Central memory CD8-positive, alpha-beta T cell (primary cell): ENCODE data around the gene LSP1.

Experiments used
- ATAC-seq: fragments of 150-1000 bp; cut with Tn5 transposase; replicated peaks from 2 replicates; pipeline ENCODE4 v1.10.0; 2022; ENCODE audit warnings: mild to moderate bottlenecking, moderate FRiP score, moderate number of reproducible peaks; ENCODE audit not compliant: poor library complexity, severe bottlenecking; ENCODE audit errors: extremely low read depth
- DNase-seq, 2 donors: peaks; one replicate each; pipeline ENCODE4 v3.0.0; 2021; ENCODE audit warnings: low spot score in 2 of 2
- H3K27ac Mint-ChIP-seq: one replicate; pipeline ENCODE4 v1.8.0; 2022; ENCODE audit warnings: low read depth, mild to moderate bottlenecking, moderate library complexity, mixed read lengths
- H3K27me3 Mint-ChIP-seq: one replicate; pipeline ENCODE4 v1.8.0; 2022; ENCODE audit warnings: mixed read lengths
- H3K36me3 Mint-ChIP-seq: one replicate; pipeline ENCODE4 v1.8.0; 2022; ENCODE audit warnings: mild to moderate bottlenecking, moderate library complexity, mixed read lengths; ENCODE audit not compliant: insufficient read depth
- H3K4me1 Mint-ChIP-seq: one replicate; pipeline ENCODE4 v1.8.0; 2022; ENCODE audit warnings: mixed read lengths
- H3K4me3 Mint-ChIP-seq: one replicate; pipeline ENCODE4 v1.8.0; 2022; ENCODE audit warnings: mild to moderate bottlenecking, moderate library complexity, mixed read lengths
- H3K9me3 Mint-ChIP-seq: one replicate; pipeline ENCODE4 v1.8.0; 2022; ENCODE audit warnings: mixed read lengths

Gene LSP1

GRCh38 chr11:1877211-1878136 lies 24.6 kb downstream of the LSP1 start:
- no peak overlapping the region for H3K4me3 Mint-ChIP-seq
- no peaks in the 10 kb centered on the region for H3K27me3 Mint-ChIP-seq
- H3K27ac Mint-ChIP-seq = no peak overlapping the region
- no peaks in the 10 kb centered on the region for H3K9me3 Mint-ChIP-seq
- ATAC-seq = no peak
- H3K4me1 Mint-ChIP-seq = peaks cover 35% of the 10 kb centered on the region
- H3K36me3 Mint-ChIP-seq = peaks cover 10% of the 10 kb centered on the region
- DNase-seq = no peak

GRCh38 chr11:1878137-1879031 lies 25.5 kb downstream of the LSP1 start:
- Mint-ChIP-seq H3K36me3 (peaks cover 7% of the 10 kb centered on the region), H3K4me3 (no peak overlapping the region), H3K4me1 (peaks cover 26% of the 10 kb centered on the region), H3K9me3 (no peaks in the 10 kb centered on the region), H3K27ac (no peak overlapping the region), H3K27me3 (no peaks in the 10 kb centered on the region)
- ATAC-seq (no peak), DNase-seq (no peak)

GRCh38 chr11:1879342-1879940 lies 26.6 kb downstream of the LSP1 start:
- no peak for ATAC-seq
- peaks cover 5% of the 10 kb centered on the region for H3K36me3 Mint-ChIP-seq
- no peak overlapping the region for H3K27ac Mint-ChIP-seq
- no peak overlapping the region for H3K4me3 Mint-ChIP-seq
- no peaks in the 10 kb centered on the region for H3K9me3 Mint-ChIP-seq
- no peaks in the 10 kb centered on the region for H3K27me3 Mint-ChIP-seq
- DNase-seq = no peak
- peaks cover 22% of the 10 kb centered on the region for H3K4me1 Mint-ChIP-seq

- Mint-ChIP-seq H3K4me3 (no peak overlapping the region), H3K4me1 (peaks cover 21% of the 10 kb centered on the region), H3K36me3 (peaks cover 5% of the 10 kb centered on the region), H3K9me3 (no peaks in the 10 kb centered on the region), H3K27ac (no peak overlapping the region), H3K27me3 (no peaks in the 10 kb centered on the region)
- ATAC-seq (no peak), DNase-seq (no peak)
These were observed 27.2 kb downstream of the LSP1 start for GRCh38 chr11:1879941-1880720.

GRCh38 chr11:1880746-1881441 lies 28.0 kb downstream of the LSP1 start:
- H3K27ac Mint-ChIP-seq = no peak overlapping the region
- H3K4me1 Mint-ChIP-seq = peaks cover 16% of the 10 kb centered on the region
- no peaks in the 10 kb centered on the region for H3K9me3 Mint-ChIP-seq
- H3K4me3 Mint-ChIP-seq = no peak overlapping the region
- no peak for DNase-seq
- H3K36me3 Mint-ChIP-seq = peaks cover 2% of the 10 kb centered on the region
- no peak for ATAC-seq
- no peaks in the 10 kb centered on the region for H3K27me3 Mint-ChIP-seq

GRCh38 chr11:1881442-1882264 lies 28.8 kb downstream of the LSP1 start:
- Mint-ChIP-seq H3K27me3 (no peaks in the 10 kb centered on the region), H3K36me3 (no peaks in the 10 kb centered on the region), H3K4me1 (peaks cover 16% of the 10 kb centered on the region), H3K27ac (no peak overlapping the region), H3K9me3 (no peaks in the 10 kb centered on the region), H3K4me3 (no peak overlapping the region)
- ATAC-seq (peak; percentile 10), DNase-seq (no peak)

GRCh38 chr11:1882265-1883238 lies 29.7 kb downstream of the LSP1 start:
- Mint-ChIP-seq H3K4me3 (no peak overlapping the region), H3K27ac (no peak overlapping the region), H3K4me1 (peaks cover 13% of the 10 kb centered on the region), H3K27me3 (no peaks in the 10 kb centered on the region), H3K36me3 (no peaks in the 10 kb centered on the region), H3K9me3 (no peaks in the 10 kb centered on the region)
- DNase-seq = peak; percentile 61 to 67
- ATAC-seq = peak; percentile 88

GRCh38 chr11:1883346-1884302 lies 30.7 kb downstream of the LSP1 start:
- ATAC-seq (no peak), DNase-seq (no peak)
- H3K4me1 Mint-ChIP-seq = peaks cover 11% of the 10 kb centered on the region
- H3K27ac Mint-ChIP-seq = no peak overlapping the region
- H3K27me3 Mint-ChIP-seq = no peaks in the 10 kb centered on the region
- H3K4me3 Mint-ChIP-seq = no peak overlapping the region
- H3K36me3 Mint-ChIP-seq = peaks cover 4% of the 10 kb centered on the region
- H3K9me3 Mint-ChIP-seq = no peaks in the 10 kb centered on the region

- H3K27ac Mint-ChIP-seq = no peak overlapping the region
- no peak for DNase-seq
These were observed 31.4 kb downstream of the LSP1 start for GRCh38 chr11:1884303-1884700.

More at GRCh38 chr11:1884303-1884700, 31.4 kb downstream of the LSP1 start:
- H3K4me3 Mint-ChIP-seq = no peak overlapping the region
- H3K27me3 Mint-ChIP-seq = no peaks in the 10 kb centered on the region
- ATAC-seq = no peak
- H3K9me3 Mint-ChIP-seq = no peaks in the 10 kb centered on the region
- peaks cover 16% of the 10 kb centered on the region for H3K4me1 Mint-ChIP-seq
- H3K36me3 Mint-ChIP-seq = peaks cover 9% of the 10 kb centered on the region
